ELF-1 (cell line): ENCODE data around the gene NPDC1.
A peak's percentile ranks its signal among the peaks of the same experiment; 100 is the strongest.
"Not testable (repeated sequence)": the region's sequence is repeated elsewhere in the genome, so short reads cannot be mapped to it uniquely, and the experiment has no call there.

ENCODE experiments used
- DNase-seq: peaks from one replicate; pipeline ENCODE4 v3.0.0-alpha.2; 2016; ENCODE audit warnings: low read depth, low spot score

NPDC1 gene

DNA sequence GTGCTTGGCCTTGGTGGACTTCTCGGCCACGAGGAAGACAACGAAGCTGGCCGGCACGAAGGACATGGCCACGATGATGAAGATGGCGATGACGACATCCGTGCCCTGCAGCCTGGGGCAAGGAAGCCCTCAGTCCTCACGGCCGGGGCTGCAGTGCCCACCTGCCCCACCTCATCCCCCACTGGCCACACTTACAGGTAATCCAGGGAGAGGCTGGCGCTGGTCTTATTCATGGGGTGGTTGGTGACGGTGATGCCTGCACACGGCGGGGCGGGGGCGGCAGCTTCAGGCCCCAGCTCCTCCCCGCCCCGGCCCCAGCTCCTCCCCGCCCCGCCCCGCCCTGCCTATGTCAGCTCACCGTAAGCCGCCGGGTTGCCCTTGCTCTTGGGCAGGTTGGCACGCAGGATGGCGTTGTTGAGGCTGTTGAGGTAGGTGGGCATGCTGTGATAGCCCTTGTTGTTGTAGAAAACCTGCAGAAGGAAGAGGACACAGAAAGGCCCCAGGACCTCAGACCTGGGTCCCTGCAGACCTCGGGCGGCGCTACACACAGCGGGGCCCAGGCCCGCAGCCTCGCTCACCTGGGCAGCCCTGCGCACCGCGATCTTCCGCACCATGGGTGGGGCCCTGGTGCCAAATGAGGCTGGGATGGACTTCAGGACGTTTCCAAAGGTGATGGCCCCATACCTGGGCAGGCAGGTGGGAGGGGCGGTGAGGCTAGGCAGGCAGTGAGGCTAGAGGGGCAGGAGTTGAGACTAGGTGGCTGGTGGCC is 33.9 kb downstream of the NPDC1 start:
- DNase-seq, result no peak

- no peak for DNase-seq
Observed at GRCh38 chr9:137011156-137011555, 34.8 kb downstream of the NPDC1 start.

DNA sequence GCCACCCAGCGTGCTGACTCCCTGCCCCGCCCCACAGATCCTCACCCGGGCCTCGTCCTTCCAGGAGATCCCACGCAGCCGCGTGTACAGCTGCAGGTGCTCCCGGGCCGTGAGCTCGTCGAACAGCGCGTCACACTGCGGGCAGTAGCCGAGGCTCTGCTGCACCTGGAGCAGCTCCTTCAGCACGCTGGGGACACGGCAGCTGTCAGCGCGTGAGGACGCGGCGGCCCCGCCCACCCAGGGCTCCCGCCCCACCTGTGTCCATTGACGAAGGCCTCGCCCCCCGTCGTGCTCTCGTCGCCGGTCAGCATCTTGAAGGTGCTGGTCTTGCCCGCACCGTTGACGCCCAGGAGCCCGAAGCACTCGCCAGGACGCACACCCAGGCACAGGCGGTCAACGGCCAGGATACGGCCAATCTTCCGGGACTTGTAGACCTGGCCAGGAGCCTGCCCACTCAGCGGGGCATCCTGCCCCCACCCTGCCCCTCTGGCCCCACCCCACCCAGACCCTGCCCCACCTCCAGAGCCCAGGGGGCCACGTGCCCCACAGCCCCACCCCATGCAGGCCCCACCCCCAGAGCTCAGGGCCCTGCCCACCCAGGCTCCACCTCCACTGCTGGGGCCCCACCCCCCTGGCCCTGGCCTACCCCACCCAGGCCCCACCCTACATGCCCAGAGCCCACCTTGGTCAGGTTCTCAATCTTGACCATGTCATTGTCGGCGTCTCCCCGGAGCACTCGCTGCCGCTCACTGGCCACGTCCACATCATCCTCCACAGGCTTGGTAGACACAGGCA is 35.8 kb downstream of the NPDC1 start:
- no peak for DNase-seq

- DNase-seq, result no peak
Observed at GRCh38 chr9:137009217-137009616, 36.8 kb downstream of the NPDC1 start.

GRCh38 chr9:137008312-137008711 is 37.7 kb downstream of the NPDC1 start:
- DNase-seq, result no peak

DNA sequence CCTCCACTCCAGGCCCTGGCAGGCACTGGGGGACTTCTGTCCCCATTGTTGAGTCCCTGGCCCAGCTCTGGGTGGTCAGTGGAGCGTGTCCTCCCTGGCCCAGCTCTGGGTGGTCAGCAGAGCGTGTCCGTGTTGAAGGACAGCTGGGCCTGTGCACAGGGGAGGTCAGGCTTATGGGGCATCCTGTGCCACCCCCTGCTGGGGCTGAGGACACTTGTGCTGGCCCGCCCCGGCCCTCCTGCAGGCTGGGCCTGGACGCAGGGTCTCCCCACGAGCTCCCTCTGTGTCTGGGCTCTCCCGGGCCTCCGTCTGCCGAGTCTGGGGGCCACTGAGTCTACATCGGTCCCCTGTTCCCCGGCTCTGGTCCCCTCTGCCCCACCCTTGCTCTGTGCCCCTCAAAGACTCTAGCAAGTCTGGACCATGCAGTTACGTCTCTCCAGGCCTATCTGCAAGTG is 38.1 kb downstream of the NPDC1 start:
- DNase-seq, result no peak

DNA sequence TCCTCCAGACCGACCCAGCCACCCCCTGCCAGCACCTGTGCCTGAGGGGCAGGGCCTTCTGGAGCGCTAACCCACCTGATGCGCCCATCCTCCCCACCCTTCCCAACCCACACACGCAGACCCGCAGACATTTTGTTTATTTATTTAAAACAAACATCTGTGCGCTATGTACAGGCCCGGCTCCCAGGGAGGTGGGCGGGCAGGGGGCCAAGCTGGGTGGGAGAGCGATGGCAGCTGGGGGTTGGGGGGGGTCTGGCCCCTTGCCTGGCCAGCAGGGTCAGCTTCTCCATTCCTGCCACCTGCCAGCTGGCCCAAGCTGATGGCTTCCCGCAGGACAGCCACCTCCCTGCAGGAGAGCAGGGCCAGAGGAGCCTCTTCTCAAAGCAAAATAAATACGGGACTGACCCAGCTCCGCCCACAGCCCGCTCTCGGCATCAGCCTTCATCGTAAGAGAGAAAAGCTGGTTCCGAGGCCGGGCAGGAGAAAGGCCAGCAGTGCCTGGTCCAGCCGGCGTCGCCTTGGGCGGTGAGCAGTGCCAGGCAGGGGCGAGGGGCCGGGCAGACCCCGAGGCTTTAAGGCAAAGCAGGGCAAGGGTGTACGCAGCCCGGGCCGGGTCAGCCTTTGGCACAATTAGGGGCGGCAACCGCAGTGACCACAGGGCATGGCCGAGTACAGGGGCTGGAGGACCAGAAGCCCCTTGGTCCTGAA is 38.7 kb downstream of the NPDC1 start:
- DNase-seq, result no peak

- DNase-seq, result no peak
Observed at GRCh38 chr9:137006116-137007003, 39.6 kb downstream of the NPDC1 start.

DNA sequence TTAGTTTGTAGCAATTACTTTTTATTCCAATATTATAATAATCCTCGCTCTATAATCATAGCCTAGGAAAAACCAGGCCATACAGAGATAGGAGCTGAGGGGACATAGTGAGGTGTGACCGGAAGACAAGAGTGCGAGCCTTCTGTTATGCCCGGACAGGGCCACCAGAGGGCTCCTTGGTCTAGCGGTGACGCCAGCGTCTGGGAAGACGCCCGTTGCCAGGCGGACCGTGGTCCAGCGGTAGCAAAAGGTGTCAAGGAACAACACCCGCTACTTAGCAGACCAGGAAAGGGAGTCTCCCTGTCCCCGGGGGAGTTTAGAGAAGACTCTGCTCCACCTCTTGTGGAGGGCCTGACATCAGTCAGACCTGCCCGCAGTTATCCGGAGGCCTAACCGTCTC is 41.7 kb downstream of the NPDC1 start:
- not testable (repeated sequence) for DNase-seq

DNA sequence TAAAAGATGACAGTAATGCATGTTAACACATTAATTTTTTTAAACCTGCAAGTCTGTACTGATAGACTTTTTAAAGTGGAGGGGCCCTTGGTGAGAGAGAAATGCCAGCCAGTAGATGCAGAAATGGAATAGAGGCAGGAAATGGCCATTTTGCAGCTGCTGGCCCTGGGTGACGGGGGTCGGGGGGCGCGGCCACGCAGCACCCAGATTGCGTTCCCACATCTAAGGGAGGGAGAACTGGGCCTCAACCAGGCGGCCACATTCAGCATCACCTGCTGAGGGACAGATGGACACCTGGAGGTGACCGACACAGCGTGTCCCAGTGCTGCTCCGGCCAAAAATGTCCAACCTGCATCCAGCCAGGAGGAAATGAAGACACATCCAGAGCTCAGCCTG is 43.3 kb downstream of the NPDC1 start:
- no peak for DNase-seq

DNA sequence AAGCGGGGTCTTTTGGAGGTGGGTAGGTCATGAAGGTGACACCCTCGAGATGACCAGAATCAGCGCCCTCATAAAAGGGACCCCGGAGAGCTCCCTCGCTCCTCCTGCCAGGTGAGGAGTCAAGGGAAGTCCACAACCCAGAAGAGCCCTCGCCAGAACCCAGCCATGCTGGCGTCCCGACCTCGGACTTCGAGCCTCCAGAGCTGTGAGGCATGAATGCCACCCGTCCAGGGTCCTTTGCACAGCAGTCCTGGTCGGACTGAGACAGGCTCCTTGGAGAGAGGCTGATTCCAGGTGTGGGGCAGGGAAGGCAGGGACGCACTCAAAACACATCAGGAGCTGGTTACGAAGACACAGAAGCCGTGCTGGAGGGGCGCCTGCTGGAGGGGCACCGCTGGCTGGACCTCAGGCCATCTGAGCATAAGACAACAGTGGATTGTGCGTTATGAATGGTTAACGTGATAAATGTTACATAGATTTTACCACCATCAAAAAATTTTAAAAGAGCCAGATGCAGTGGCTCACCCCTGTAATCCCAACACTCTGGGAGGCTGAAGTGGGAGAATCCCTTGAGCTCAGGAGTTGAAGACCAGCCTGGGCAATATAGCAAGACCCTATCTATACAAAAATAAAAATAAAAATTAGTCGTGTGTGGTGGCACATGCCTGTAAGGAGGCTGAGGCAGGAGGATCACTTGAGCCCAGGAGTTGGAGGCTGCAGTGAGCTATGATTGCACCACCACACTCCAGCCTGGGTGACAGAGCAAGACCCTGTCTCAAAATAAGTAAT is 43.9 kb downstream of the NPDC1 start:
- no peak for DNase-seq

- no peak for DNase-seq
Observed at GRCh38 chr9:137000177-137000930, 45.6 kb downstream of the NPDC1 start.

- DNase-seq, result no peak
Observed at GRCh38 chr9:136997830-136998234, 48.1 kb downstream of the NPDC1 start.

- DNase-seq, result no peak
Observed at GRCh38 chr9:136997371-136997770, 48.6 kb downstream of the NPDC1 start.

DNA sequence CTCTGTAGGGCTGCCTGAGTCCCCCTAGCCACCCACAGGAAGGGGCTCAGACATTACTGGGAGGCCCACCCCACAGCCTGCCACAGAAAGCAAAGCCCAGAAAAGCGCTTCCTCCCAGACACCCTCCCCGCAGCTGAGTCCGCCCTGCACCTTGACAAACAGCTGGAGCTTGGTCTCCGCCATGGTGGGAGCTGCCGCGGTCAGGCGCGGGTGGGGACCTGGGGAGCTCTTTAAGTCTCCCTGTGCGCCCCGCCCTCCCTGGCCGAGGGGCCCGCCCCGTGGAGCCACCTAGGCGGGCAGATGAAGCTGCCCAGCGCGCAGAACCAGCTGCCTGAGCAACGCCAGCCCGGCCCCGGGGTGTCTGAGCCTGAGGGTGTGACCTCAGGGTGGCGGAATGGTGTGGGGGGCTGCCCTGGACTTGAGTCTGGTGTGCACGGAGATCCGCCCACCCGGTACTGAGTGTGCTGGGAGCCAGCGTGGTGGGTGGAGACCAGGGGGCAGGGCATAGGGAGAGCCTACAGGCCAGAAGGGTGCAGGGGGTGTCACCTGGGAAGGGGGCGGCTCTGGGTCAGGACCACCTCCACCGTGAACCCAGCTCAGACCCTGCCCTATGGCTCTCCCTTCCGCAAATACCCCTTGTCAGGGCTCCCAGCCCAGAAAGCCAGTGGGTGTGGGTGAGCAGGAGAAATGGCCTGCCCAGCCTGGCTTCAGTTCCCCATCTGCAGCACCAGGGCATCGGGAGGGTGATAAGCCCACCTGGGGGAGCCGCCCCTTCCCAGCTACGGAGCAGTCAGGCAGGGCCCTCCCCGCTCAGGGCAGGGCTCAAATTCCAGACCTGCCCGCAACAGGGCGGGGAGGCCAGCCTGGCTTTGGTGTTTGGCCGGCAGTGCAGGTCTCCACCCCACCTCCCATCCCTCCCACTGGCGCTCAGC is 49.4 kb downstream of the NPDC1 start, which contains the start of gene CLIC3:
Gene CLIC3, minus strand, starts transcription at position 208 of the 932 bp plus-strand sequence. Its CDS starts 25 bp downstream, at position 183.
- DNase-seq, result peak; percentile 57

GRCh38 chr9:136995772-136996311 is 50.1 kb downstream of the NPDC1 start:
- no peak for DNase-seq

GRCh38 chr9:136995362-136995761 is 50.6 kb downstream of the NPDC1 start:
- DNase-seq, result no peak

DNA sequence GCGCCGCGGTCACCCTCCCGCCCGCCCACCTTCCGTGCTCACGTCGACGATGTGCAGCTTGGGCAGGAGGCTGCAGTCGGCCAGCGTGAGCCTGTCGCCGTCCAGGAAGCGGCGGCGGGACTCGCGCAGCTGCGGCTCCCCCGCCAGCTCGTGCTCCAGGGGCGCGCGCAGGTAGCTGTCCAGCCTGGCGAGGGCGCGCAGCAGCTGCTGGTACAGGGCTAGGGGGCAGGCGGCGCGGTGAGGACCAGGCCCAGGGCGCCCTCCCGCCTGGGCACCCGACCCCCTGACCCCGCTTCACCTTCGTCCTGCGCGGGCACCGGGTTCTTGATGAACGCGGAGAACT is 51.1 kb downstream of the NPDC1 start:
- peak; percentile 52 for DNase-seq
